ENCODE results near the gene C1orf167.
"Not testable (repeated sequence)": the region's sequence is repeated elsewhere in the genome, so short reads cannot be mapped to it uniquely, and the experiment has no call there.

The C1orf167 gene

DNA sequence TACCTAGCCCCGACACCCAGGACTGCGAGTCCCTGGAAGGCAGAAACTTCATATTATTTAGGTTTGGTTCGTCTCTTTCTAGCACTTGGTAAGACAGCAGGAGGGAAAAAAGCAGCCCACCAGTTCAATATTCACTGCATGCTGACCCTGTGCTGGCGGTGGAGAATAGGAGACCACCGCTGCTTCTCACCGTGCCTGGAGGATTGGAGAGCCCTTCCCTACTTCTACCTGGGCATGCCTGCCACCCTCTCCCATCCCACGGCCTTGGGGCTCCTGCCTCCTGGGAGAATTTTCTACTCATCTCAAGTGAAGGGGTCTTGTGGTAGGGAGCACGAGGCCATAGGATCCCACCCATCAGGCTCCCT, 38.4 kb downstream of the C1orf167 start:
- DNase-seq (ENCODE audit: low read depth): no peak

DNA sequence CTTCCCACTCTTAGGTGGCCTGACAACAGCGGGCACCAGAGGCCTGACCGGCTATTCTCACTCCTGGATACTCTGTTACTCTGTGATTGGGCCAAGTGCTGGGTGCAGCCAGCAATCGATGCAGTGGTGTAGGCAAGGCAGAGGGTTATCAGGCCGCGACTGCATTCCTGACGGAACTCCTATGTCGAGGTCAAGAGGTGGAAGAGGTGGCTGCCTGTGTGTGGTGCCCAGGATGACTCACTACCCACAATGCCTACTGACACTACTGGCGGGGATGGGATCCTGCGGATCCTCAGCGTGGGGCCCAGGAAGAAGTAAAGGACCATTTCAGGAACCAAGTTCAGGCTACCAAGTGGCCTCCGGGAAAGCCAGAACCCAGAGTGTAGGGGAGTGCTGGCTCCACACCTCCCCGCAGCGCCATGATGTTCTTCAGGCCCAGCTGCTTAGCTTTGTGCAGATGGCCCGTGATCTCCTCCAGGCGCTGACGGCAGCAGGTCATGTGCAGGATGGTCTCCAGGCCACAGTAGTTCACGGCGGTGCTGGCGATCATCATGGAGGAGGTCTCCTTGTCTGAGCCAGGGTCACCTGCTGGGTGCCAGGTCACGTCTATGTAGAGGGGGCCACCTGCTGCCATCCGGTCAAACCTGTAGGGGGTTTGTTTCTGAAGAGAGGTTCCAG, 38.9 kb downstream of the C1orf167 start:
- no peak for DNase-seq (ENCODE audit: low read depth)

DNA sequence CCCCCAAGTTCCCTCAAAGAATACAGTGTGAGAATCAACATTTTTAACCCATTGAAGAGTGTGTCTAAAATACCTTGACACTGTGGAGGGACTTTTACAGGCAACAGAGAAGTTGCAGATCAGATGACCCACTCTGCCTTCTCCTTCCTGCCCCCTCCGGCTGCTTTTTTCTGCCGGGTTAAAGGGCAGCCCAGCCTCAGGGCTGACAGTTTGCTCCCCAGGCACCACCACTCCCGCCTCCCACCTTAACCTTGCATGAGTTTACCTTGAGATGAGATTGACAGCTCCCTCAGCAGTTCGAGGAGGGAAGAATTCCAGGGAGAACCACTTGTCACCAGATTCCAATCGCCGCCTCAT, 40.6 kb downstream of the C1orf167 start:
- DNase-seq (ENCODE audit: low read depth): no peak

DNA sequence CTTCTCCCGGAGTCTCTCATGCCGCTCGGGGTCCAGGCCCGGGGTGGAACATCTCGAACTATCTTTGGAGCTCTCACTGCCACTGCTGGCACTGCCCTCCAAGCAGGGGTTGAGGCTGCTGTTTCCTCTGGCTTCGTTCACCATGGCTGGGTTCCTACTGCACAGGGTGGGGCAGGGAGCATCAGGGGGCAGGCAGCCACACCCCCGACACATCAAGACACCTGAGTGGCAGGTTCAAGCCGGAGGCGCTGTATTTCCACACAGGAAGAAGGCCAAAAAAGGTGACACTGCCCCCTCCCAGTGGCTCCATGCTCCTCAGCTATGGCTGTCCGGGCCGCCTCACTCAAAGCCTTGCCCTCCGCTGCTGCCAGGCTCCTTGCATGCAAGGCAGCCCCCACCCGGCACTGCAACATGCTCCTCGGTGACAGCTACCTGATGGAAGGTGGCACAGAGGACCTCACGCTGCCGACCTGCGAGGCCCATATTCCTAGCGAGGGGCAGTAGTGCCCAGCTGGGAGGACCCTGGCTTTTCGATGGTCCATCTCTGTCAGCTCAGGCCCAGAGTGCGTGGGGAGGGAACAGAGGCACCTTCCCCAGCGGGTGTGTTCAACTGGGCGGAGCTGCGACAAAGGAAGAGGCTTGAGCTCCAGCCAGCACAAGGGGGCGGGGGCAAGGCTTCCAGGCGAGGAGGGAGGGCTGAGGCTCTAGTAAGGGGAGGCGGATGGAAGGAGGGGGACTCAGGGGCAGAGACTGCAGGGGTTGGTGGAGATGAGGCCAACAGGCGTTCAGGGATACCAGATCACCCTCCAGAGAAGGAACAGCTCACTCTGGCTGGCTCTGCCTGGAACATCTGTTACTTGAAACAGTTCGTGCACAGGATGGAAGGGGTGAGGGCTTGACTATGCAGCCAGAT, 41.2 kb downstream of the C1orf167 start:
- DNase-seq (ENCODE audit: low read depth): peak; percentile 98

DNA sequence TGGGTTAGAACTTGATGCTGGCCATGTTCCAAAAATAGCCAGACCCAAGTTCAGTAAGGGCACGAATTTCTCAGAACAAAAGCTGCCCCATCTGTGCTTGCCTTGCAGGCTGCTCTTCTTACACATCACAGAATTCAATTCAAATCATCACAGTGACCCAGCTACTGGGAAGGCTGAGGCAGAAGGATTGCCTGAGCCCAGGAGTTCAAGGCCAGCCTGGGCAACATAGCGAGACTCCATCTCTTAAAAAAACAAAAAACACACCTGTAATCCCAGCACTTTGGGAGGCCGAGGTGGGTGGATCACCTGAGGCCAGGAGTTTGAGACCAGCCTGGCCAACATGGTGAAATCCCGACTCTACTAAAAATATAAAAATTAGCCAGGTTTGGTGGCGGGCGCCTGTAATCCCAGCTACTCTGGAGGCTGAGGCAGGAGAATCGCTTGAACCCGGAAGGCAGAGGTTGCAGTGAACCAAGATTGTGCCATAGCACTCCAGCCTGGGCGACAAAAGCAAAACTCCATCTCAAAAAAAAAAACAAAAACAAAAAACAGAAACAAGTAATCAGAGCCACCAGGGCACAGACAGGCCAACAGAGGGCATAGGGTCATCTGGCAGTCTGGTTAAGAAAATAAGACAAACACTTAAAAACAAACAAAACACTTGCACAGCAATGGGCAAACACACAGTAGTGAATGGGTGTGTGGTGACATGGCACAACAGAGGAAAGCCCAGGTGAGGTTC, 42.1 kb downstream of the C1orf167 start:
- DNase-seq (ENCODE audit: low read depth): not testable (repeated sequence)

DNA sequence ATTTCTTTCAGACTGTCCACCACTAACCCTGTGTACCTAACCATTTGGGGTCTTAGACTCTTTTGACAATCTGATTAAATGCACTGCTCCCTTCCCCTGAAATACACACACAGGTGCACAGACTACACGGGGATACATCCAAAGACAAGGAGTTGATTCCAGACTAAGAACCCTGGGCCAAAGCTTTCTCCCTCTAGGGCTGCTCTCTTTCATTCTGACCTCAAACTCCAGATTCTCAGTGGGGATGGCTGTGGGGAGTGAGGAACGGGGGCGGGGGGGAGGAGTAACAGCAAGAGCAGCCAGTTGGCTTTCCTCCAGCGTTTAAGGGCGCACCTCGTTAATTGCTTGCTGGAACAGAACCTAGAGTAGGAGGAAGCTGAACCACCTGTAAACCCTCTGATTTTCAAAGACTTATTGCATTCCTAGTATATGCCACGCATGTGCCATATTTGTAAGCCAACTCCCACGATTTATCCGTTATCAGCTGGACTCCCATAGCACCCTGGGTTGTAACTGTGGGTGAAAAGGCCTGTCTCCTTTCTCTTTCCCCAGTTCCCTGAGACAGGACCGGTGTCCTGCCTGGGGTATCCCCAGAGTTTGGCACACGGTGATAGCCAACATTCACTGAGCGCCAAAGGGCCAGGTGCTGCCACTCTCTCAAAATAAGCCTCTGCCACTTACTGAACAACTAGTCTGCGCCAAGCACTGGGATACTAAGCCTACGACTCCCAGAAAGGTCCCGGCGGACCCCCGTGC, 42.9 kb downstream of the C1orf167 start:
- DNase-seq (ENCODE audit: low read depth): peak; percentile 18

DNA sequence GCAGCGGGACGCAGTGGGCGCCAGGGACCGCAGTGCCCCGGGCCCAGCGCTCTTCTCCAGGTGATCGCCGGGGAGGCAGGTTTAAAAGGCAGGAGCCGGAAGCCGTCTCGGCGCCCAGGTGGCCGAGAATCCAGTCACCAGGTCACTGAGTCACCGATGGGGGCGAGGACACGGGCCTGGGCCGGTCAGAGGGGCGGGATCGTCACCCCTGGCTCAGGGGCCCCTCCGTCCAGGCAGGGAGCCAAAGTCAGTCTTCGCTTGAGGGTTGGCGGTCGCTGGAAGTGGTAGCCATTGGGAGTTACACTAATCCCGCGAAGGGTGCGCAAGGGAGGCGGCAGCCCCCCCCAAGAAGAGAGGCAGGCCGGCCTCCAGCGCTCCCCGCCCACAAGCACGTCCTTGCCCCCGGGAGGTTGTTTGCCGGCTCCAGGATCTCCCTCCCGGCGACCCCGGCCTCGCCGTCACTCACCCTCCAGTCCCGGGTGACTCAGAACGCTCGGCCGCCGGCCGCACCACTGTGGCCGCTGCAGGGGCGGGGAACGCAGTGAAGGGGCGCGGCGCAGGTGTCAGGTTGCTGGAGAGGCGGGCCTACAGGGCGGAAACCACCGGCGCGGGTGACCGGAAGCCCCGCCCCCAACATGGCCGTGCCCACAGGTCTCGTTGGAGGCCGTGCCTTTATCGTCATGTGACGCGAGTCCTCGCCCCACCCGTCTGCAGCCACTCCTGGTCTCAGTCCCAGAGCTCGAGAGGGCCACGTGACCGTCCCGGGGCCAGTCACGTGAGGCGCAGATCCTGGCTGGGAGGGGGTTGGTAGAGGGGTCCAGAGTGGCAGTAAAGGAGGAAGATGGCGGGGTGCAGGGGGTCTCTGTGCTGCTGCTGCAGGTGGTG, 43.7 kb downstream of the C1orf167 start, which contains the start of the genes CLCN6 and MTHFR:
TSS of gene CLCN6 (plus strand) at position 770 of the 885 bp plus-strand sequence. CDS start at position 842, 72 bp downstream.
TSS of gene MTHFR (minus strand) at position 543 of the 885 bp plus-strand sequence. CDS start 2,848 bp downstream, outside the sequence.
- peak; percentile 99 for DNase-seq (ENCODE audit: low read depth)

DNA sequence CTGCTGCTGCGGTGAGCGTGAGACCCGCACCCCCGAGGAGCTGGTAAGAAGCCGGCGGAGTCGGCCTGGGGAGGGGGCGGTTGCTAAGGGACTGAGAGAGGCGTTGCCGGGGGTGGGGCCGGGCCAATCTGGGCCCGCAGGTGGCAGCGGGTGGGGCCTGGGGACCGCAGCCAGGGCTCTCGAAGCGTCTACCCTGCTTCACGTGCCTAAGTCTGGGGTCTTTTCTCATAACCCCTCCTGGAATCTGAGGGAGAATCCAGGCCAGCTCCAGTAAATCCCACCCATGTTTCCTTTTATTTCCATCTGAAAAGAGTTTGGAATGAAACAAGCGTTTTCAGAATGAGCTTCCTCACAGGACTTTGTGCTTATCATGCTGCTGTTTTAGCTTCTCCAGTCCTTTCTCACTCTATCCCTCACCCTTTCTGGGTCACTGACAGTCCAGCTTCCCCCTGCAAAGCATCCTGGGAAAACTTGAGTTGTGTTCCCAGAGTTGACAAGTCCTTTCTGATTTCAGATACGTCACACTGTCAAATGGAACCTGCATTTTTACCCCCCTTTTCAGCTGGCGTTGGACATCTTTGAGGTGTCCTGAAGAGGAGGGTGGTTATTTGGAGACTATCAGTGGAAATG, 44.4 kb downstream of the C1orf167 start:
- DNase-seq (ENCODE audit: low read depth): peak; percentile 19

DNA sequence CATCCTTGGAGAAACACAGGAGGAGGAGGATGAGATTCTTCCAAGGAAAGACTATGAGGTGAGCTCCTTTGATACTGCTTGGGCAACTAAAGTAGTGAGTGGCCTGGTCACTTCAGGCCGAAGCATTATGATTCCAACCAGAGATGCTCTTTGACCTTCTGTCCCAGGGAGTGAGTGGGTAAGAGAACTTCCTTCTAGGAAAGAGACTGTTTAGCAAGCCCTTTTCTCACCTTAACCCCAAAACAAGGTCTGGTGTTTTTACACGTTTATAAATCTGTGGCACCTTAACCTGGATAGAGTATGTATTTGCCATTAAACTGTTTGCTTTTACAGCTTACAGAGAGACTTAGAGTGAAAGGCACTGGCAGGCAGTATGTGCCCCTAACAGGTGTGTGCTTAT, 45.1 kb downstream of the C1orf167 start:
- no peak for DNase-seq (ENCODE audit: low read depth)

DNA sequence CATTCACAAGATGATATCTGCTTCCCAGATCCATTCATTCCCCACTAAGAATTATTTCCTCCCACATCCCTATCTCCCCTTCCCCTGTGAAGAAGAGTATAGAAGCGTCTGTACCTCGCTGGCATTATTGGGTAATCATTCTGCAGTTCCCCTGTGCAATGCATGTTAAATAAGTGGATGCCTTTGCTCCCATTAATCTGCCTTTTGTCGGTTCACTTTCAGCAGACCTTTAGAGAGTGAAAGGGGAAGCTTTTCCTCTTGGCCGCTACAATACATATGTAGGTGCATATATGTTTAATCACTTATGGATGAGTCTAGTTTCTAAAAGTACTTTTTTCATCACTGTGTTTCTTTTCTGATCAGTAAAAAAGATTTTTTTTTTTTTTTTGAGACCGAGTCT, 51.0 kb downstream of the C1orf167 start:
- DNase-seq (ENCODE audit: low read depth): no peak

DNA sequence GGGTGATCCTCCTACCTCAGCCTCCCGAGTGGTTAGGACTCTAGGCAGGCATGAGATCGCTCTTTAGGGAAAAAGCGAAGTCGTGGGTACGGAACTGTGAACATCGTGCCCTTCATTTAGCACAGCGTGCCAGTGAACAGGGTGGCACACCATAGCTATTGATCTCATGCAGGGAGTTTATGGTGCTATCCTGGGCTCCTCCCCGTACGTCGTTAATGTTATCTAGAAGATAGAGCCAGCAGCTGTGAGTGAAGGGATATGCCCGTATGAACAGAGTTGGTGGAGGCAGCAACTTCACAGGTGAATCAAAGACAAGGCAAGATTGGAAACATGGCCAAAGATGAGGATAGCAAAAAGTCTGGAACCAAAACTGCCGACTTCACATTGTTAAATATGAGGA, 55.2 kb downstream of the C1orf167 start:
- no peak for DNase-seq (ENCODE audit: low read depth)

DNA sequence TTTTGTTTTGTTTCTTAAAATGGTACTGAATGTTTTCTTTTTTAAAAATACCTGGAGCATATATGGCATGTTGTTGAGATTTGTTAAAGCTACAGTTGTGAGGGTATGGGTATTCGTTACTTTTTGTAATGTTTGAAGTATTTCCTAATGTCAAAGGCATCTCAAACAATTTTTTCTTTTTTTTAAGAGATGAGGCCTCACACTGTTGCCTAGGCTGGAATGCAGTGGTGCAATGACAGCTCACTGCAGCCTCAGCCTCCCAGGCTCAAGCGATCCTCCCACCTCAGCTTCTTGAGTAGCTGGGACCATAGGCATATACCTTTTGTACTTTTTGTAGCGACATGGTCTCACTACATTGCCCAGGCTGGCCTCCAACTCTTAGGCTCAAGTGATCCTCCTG, 60.1 kb downstream of the C1orf167 start:
- peak; percentile 15 for DNase-seq (ENCODE audit: low read depth)

DNA sequence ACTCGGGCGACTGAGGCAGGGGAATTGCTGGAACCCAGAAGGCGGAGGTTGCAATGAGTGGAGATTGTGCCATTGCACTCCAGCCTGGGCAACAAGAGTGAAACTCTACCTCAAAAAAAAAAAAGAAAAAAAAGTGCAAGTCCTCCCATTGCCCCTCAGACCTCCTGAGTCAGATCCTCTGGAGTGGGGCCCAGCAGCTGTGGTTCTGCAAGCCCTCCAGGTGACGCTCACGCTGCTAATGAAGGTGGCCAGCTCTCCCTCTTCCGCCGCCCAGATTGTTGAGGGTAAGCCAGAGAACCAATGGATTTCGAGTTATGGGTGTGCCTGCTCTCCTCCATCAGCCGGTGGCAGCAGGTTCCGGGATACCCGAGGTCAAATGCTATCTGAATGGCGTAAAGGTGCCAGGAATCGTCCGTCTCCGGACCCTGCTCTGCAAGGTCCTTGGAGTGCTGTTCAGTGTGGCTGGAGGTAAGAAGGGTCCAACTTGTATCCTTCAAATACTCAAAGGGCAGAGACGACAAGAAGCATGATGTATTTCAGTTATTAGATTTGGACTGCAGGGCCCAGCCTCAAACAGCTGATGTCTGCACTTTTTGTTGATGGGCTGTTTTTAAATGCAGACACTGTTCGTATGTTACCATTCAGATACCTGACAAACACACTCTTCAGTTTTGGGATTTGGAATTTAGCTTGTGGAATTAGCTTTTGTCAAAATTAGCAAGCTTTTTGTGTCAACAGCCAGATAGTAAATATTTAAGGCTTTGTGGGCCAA, 61.6 kb downstream of the C1orf167 start:
- no peak for DNase-seq (ENCODE audit: low read depth)

DNA sequence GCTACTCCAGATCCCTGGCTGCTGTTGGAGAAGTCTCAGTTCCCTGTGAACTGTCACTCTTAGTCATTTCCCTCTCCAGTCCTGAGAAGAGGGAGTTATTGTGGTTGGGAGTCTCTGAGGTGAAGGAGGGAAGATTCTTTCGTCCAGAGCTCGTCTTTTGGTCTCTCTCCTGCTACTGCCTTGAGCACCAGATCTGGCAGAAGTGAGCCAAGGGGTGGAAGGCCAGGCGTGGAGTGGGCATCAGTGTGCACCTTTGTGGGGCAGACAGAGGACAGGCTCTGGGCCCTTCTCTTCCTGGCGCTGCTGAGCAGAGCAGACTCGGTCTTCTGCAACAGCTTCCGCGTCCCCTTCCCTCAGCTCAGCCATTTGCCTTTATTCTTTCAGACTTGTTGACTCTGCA, 63.1 kb downstream of the C1orf167 start:
- DNase-seq (ENCODE audit: low read depth): no peak

DNA sequence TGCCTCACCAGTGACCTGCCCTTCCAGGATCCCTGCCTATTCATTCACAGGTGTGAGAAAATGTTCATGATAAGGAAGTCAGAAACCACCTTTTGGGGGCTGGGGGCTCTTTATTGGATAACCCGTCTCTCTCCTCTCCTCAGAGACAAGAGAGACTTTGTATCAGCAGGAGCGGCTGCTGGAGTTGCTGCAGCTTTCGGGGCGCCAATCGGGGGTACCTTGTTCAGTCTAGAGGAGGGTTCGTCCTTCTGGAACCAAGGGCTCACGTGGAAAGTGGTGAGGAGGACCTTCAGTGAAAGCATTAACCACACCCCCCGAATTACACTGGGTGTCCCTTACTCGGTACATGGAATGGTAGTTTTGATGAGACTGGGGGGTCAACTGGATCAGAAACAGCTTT, 65.0 kb downstream of the C1orf167 start:
- no peak for DNase-seq (ENCODE audit: low read depth)

DNA sequence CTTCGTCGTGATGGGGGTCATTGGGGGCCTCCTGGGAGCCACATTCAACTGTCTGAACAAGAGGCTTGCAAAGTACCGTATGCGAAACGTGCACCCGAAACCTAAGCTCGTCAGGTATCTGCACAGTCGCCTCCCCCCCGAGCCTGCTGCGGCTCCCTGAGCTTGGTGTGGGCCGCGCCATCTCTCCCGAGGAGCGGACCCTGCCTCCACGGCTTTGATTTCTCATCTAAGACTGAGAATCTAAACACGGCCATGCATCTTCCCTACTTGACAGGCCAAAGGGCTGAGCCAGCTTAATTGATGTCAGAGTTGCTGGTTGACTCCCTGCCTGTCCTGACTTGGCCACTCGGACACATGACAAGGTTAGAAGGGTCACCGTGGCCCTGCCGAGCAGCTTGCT, 66.5 kb downstream of the C1orf167 start:
- no peak for DNase-seq (ENCODE audit: low read depth)

DNA sequence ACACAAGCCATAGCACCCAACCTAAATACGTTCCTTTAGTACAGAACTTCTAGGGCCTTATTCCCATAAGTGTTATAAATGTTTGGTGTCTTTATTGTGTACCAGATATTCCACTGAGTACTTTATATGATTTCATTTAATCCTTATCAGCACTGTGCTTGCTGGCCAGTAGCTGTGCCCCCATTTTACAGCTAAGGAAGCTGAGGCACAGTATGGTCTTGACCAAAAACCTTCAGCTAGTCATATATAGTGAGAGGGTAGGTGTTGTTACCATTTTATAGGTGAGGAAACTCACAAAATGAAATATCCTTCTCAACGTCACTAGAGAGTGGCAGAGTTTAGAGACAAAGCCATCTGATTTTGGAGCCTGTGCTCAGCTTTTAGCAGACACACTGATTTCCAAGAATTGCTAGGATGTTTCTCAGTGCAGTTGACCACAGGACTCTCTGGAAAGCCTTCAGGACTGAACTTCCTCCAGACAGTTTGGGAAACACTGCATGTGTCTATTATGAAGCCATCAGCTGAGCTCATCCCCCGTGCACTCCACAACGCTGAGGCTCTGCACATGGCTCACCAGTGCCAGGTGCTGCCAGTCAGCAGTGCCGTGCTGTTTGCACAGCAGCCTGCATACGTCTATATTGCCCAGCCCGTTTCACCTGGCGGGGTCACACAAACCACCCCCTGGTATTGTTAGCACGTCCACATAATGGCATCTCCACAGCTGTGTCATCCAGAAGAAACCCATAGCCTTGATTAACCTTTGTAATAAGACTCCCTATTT, 70.1 kb downstream of the C1orf167 start:
- peak; percentile 19 for DNase-seq (ENCODE audit: low read depth)

DNA sequence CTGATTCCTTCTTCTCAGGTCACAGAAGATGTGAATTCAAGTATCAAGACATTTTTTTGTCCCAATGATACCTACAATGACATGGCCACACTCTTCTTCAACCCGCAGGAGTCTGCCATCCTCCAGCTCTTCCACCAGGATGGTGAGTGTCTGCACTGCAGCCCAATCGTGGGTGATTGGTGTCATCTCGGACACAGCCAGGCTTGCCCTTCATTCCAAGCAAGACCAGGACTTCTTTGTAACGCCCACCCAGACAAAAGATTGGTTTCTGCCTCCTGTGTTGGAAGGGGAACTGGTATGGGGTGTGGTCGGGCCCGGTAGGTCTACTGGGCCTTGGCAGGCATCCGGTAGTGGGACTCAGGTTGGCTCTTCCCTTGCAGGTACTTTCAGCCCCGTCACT, 71.5 kb downstream of the C1orf167 start:
- DNase-seq (ENCODE audit: low read depth): no peak

DNA sequence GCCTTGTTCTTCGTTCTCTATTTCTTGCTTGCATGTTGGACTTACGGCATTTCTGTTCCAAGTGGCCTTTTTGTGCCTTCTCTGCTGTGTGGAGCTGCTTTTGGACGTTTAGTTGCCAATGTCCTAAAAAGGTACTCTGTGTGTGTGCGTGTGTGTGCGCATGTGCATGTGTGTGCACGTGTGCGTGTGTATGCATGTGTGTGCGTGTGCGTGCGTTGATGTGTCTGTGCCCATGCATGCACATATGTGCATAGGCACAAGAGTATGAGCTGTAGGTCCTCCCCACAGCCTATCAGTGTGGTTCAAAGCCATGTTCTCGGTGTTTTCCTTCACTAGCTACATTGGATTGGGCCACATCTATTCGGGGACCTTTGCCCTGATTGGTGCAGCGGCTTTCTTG, 71.9 kb downstream of the C1orf167 start:
- DNase-seq (ENCODE audit: low read depth): no peak

Measured in fibroblast of gingiva (primary cell).